PFSK-1 (cell line): ENCODE results near the gene PLCXD3.

Experiments
- FOXP2 ChIP-seq: optimal IDR thresholded peaks from 2 replicates; pipeline ENCODE3; 2011; ENCODE audit warnings: borderline replicate concordance, control low read depth, inconsistent platforms; ENCODE audit not compliant: insufficient read depth; ENCODE audit errors: extremely low read length, extremely low read depth
- POLR2AphosphoS5 ChIP-seq: IDR thresholded peaks from 2 replicates; pipeline ENCODE4 v1.6.1; 2012; ENCODE audit warnings: low read depth, mild to moderate bottlenecking, control low read depth, low read length, moderate library complexity
- REST ChIP-seq, 2 experiments: IDR thresholded peaks; 2 replicates each; pipeline versions ENCODE4 v1.6.1 to v1.8.0; 2011 to 2012; ENCODE audit warnings: low read depth in 2 of 2, low read length in 2 of 2, control low read depth in 1 of 2, inconsistent platforms in 1 of 2, mild to moderate bottlenecking in 1 of 2, moderate library complexity in 1 of 2; ENCODE audit not compliant: insufficient read depth in 1 of 2
- SIN3A ChIP-seq: IDR thresholded peaks from 2 replicates; pipeline ENCODE4 v1.6.1; 2012; ENCODE audit warnings: mild to moderate bottlenecking, low read length, moderate library complexity, borderline replicate concordance; ENCODE audit not compliant: insufficient read depth
- TAF1 ChIP-seq: IDR thresholded peaks from 2 replicates; pipeline ENCODE4 v1.6.1; 2012; ENCODE audit warnings: low read length, control low read depth, borderline replicate concordance; ENCODE audit not compliant: insufficient read depth

- TF ChIP-seq POLR2AphosphoS5 (no peak), TAF1 (no peak), SIN3A (no peak), REST (IDR thresholded peaks at IDR 0.05; ENCODE audit: insufficient read depth in 1 of 2, low read depth in 2 of 2, low read length in 2 of 2) (no peak), FOXP2 (no peak)
Measured at GRCh38 chr5:41432481-41433253, 77.7 kb downstream of the PLCXD3 start.
